SW 1271 (cell line): ENCODE measurements around the gene OSBPL5.
A peak's percentile ranks its signal among the peaks of the same experiment; 100 is the strongest.

Experiments used
- DNase-seq, 2 experiments: peaks; one replicate each; lab custom pipeline; 2025; lab: John Stamatoyannopoulos, UW

Gene OSBPL5

DNA sequence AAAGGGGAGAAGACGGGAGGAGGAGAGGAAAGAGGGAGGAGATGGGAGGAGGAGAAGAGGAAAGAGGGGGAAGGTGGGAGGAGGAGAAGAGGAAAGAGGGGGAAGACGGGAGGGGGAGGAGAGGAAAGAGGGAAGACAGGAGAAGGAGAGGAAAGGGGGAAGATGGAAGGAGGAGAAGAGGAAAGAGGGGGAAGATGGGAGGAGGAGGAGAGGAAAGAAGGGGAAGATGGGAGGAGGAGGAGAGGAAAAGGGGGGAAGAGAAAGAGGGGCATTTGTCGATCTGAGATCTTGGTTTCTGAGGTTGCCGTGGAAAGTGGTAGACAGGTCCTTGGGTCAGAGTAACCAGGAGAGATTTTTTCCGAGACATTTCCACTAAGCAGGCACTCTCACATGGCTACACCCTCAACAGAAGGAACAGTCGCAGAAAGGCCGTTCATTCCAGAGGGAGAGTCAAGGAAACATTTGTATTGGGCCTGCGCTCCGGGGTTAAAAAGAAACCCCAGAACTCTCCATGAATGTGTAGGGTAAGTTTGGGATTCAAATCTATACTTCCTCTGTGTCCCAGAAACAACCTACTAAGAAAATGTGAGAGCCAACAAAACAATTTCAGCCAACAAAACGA is 68.1 kb downstream of the OSBPL5 start:
- DNase-seq = no peak

DNA sequence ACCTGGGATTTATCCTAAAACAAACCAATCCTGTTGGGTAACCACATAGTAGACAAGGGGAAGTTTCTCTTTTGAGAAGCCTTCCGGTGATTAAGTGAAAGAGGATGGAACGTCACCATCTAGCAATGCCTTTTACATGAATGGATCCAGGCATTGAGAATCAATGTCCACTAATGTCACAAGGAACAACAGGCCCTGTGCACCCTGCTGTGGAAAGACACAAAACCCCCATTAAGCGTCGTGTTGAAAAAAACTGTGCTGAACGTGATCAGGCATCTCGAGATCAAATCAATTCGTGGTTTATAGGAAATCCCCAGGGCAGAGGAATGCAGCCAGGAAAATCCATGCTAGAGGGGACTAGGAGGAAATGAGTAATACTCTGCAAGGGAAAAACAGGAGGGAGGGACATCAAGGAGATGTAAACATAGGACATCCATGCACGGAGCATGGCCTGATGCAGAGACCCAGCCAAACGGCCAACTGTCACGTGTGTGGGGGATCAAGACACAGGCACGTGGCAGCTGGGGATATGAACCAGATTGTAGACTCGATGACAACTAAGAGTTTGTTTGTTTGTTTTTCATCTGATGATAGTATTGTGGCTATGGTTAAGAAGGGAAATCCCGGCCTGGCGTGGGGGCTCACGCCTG is 69.3 kb downstream of the OSBPL5 start:
- DNase-seq = peak; percentile 78 to 92

DNA sequence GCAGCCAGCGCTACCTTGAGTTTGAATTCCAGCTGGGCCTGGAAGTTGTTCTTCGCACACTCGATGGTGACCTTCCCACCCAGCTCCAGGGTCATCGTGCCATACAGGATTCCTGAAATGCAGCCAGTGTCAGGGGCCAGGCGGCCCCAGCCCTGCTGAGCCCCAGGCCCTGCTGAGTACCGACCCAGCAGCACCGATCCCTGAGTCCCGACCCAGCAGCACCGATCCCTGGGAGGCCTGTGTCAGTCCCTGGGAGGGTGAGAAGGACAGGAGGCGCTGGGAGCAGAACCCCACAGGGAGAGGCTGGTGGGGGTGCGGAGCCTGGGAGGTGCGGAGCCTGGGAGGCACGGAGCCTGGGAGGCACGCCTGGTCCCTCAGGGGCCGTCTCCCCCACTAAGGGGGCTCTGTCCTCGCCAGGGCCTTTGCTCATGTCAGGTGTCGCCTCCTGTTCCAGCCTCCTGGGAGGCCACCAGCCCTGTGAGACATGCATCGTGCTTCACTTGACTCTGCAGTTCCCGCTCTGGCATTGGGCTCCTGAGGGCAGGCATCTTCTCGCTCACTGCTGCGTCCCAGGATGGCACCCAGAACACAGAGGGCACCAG is 70.8 kb downstream of the OSBPL5 start:
- DNase-seq = no peak

DNA sequence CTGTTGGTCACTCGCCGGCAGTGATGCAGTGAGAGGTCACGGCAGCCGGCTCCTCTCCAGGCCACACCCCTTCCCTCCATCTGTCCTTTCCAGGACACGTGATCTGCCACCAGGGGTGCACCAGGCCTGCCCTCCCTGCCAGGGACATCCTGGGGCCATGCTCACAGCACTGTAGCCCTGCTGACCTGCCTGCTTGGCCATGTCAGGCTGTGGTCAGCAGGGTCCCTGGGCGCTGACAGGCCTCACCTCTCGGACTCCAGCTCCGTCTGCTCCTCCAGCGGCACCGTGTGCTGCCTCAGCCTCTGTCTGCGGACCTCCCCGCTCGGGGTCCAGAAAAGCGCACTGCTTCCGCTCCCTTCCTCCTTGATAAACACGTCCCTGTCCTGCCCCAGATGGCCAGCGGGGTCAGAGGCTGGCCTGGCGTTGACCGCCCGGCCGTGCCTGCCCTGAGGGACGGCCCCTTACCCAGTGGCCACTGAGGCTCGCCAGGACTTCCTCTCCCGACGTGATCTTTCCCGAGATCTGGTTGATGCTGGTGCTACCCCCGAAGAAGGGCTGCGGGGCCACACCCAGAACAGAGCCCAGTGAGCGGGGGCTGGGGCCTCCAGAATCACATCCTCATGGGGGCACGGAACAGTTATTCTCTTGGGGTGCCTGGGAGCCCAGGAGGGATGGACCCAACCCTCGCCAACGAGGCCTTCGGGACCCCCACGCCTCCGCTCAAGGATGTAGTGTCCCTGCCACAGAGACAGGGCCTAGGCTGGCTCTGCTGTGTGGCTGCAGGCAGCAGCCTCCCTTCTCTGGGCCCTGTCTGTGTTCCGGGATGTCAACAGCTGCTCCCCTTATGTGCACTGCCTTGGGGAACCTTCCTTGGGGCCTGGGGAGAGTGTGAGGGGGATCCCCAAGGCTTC is 71.6 kb downstream of the OSBPL5 start:
- DNase-seq = no peak

DNA sequence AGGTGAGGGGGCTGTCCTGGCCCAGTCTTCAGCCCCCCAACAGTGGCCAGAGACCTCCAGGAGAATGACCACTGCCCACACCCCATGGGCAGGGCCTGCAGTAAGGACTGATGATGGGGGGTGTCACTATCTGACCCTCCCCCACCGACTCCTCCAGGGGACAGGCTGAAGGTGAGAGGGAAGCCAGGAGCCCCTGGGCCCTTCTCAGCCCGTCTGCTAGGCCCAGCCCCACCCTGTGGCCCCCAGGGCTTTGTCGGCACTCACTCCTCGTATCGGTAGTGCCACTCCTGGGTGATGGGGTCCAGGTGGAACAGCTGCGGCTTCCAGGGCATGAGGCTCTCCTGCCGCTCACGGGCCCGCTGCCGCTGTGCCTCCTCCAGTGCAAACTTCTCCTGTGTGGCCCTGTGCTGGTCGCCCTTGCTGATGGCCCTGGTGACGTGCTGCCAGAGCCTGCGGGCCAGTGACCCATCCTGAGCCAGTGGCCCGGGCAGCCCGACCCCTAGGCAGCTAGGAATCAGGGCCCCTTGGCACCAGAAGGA is 72.4 kb downstream of the OSBPL5 start:
- DNase-seq = no peak

DNA sequence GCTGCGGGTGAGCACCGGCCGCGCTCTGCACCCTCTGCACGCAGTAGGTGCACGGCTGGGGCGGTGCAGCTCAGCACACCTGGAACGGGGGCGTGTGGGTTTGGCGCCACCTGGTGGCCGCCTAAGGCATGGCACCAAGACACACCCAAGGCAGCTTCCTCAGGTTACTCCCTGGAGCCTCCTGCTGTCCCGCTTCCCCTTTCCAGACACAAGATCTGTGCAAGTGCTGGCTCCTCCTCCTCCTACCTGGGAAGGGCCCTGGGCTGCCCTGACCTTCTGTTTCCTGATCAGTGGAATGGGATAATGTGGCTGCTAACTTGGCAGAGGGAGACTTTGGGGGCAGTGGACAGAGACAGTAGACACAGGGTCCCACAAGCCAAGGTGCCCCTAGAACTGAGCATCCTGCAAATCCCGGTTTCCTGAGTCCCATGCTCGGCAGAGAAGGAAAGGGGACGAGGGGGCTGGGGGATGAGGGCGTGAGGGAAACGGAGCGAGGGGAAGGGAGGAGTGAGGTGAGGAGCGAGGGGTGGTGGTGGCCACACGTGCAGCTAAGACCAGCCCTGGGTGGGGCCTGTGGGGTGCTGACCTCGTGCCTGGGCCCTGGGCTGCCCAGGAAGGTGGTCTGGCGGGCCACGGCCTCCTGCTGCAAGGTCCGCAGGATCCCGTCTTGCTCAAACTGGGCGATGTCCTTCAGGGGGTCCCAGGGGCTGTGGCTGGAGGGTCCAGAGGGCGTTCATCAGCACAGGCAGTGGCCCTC is 73.1 kb downstream of the OSBPL5 start:
- DNase-seq = peak; percentile 33 to 69

DNA sequence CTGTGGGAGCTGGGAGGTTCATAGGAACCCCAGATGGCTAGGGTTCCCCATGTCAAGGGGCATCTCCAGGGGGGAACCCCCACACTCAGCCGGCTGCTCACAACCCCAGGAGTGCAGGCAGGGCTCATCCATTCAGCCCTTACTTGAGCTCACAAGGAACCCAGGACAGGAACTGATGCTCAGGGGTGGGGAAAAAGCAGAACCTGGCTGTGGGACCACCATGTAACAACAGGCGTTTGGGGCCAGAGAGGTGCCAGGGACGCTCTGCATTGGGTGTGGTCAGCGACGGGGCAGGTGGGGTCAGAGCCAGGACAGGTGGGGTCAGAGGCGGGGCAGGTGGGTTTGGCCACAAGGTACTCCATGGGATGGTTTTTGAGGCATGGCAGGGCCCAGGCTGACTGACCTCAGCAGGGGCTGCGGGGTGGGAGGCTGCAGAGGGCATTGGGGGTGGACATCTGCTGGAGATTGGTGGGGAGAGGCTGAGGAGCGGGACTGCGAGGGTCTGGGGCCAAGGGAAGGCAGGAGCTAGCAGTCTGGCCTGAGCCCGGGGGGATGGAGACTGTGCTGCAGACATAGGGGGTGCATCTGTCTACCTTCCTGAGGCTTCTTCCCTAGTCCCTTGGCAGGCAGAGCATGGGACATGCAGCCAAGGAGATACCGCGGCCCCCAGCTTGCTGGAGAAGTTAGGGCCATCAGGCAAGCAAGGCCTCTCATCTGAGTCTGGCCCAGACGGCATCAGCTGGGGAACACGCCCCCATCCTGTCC is 73.8 kb downstream of the OSBPL5 start:
- no peak for DNase-seq

DNA sequence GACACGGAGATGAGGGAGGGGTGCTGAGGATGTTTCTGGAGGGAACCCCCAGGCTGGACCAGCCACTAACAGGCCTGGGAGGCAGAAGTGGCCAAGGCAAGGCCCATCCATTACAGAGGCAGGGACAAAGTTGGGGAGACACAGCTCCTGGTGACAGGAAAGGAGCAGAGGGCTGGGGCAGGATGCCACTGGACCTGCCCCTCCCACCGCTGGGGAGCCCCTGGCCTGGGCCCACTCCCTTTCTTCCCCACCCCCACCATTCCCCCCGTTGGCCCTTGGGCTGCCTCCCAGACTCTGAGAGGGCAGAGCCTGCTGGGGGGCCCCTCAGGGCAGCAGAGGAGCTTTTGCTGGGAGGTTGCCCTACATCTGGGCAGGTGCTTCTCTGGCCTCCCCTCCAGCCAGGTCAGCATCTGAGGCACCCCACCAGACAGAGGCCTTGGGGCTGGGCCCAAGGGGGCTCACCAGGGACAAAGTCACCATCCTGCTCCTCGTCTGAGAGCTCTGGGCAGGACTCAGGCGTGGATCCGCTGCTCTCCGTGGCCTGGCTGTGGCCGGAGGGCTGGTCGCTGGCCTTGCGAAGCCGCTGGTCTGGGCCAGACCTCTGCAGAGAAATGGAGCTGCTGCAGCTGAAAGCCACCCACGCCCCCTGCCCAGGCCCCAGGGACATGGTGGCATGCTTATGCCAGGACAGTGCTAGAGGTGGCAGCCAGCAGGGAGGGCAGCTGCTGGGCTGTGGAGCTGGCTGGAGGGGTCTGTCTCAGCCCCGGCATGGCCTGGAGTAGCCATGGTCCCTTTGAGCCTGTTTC is 74.8 kb downstream of the OSBPL5 start:
- no peak for DNase-seq

DNA sequence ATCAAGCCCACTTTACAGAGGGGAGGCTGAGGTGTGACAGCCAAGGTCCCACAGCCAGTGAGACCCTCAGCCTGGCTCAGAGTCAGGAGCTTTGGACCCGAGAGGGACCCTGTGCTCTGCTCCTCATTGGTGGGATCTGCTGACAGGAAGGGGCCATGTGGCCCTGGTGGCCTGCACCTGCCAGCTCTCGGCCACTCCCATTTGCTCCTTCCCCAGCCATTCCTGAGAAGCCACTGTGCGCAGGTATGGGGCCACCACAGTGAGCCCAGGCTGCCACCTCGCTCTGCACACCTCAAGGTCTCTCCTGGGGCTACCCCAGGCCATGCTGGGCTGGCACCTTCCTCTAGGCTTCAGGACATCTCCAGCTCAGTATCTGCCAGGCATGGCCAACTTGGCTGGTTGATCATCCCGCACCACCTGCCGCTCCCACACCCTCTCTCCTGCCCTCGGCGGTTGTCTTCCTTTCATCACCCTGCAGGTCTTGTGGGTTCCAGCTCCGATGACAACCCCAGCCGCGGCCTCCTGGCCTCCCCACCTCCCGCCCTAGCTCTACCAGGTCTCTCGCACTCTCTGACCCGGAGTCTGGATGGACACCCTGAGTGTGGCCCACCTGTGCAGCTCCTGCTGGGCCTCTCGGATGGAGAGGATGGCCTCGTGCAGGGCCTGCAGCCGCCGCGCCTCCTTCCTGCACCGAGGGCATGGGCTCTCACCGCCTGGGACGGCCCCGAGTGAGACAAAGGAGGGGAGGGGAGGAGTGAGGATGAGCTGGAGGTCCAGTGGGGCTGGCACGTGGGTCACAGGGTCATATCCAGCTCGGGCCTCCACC is 75.7 kb downstream of the OSBPL5 start:
- DNase-seq = no peak

DNA sequence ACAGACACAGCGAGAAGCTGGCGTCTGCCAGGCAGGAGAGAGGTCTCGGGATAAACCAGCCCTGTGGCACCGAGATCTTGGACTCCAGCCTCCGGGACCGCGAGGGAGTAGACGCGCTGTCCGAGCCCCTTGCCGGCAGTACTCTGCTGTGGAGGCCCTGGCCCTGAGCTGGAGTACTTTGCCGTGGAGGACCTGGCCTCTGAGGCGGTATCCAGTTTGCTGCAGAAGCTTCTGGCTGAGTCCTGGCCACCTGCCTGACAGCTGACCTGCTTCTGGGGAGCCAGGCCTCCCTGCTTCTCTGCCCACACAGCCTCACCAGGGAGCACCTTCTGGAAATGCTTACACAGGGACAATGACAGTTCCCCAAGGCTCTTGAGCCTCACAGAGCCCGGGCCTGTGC is 76.3 kb downstream of the OSBPL5 start:
- DNase-seq = no peak

DNA sequence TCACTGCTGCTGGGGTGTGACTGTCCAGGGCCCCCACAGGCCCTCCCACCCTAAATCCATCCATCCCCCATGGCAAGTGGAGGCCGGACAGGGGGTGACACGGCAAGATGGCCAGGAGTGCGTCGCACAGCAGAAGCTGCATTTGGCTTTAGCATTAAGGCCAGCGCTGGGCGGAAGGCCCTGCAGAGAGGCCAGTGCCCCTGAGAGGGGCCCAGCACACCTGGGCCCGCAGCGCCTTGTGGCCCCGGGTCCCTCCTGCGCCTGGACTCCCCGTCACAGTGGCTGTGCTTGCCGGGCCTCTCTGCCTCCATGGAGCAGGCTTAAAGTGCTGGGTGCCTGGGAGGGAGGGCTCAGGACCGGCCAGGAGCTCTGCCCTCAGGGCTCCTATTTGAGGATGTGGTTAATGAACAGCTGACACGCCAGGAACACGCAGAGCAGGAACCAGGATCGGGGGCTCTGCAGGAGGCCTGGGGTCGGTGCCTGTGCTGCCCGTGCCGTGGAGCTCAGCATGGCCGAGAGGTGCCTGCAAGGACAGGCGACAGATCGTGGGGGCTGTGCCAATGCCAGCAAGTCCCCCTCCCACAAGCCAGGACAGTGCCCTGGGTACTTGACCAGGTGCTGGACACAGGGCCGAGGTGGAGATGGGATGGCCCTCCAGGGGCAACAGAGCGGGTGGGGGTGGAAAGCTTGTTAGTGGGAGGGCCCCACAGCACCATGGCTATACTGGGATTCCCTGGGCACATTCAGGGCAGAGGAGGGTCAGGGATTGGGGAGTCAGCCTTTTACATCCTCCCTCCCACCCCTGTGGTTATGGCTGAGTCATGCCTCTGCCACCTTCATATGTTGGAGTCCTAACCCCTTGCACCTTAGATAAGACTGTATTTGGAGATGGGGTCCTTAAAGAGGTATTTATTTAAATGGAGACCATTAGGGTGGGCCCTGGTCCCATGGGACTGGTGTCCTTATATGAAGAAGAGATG is 77.0 kb downstream of the OSBPL5 start:
- no peak for DNase-seq

DNA sequence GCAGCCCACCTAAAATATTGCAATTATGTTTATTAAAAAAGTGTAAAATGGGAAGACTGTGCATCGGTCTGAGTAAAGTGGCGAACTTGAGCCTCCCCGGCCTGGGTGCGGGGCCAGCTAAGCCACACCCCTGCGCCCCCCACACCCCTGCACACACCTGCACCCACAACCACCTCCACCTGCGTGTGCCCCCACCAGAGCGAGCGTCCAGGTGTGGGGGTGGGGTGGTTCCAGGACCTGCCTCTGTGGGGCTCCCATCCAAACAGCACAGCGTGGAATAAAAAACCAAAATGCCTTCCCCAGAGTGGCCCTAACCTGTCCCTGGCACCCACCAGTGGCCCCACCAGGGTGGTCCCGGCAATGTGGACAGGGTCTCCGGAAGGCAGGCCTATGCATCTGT is 77.7 kb downstream of the OSBPL5 start:
- DNase-seq = no peak

DNA sequence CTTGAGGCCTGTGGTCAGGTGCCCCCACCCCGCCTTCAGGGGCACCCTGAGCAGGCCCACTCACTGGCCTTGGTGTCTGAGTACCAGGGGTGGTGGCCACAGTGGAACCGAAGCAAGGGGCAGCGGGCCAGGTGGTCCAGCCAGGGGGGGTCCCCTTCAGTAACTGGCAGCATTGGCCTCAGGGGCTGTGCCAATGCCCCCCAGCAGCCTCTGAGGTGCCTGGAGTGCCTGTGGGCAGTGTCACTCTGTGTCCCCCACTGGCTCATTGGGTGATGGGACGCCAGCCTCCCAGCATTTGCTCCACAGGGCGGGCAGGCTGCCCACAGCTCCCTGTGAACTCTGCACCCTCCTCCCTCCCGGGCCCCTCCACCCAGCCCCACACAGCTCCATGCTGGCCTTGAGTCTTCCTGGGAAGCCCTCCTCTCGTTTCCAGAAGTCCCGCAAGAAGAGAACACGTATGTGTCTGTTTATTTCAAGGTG is 78.4 kb downstream of the OSBPL5 start:
- DNase-seq = no peak

DNA sequence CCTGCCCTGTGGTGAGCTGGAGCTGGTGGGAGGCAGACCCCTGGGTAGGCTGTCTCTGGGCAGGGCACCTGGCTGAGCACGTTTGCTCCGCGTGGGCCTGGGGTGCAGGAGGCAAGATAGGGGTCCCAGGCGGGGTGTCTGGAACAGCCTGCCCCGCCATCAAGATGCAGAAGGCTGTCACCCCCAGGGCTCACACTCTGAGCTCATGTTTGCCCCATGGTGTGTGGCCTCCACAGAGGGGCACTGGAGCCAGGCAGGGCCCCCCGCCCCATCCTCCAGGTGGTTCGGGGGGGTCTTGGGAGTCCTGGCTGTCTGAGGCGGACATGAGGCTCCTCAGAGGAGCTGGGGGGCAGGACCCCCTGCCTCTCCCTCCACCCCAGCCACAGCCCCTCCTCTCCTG is 79.0 kb downstream of the OSBPL5 start:
- DNase-seq = no peak

DNA sequence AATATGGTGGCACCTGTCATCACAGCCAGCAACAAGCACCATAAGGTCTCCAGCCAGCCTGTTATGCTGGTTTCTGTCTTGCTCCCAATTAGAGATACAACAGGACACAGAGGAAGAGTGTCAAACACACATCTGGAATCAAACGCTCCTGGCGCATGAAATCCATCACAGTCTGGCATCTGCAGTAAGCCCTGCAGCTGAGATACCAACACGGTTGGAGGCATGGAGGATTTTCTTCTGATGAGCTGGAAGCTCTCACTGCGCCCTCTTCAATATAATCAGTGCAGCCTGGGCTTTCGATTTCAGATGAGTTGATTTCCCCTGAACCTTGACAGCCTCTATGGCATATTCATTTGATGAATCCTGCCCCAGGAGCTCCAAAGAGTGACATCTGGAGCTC is 80.1 kb downstream of the OSBPL5 start:
- DNase-seq = no peak

DNA sequence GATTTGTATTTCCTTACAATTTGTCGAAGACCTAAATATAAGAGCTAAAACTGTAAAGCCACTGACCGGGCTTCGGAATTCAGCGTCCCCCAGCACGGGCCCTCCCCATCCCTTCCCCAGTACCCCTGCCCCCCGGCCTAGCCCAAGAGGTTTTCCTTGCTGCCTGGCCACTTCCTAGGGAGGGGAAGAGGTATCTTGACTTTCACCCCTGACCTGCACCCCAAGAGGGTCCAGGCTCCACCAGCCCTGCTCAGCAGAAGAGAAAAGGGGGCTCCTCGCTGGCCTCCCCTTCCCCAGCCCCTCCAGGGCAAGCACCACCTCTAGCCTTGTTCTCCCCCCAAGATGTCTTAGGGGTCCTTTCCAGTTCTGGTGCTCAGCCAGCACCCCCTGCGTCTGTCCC is 81.8 kb downstream of the OSBPL5 start:
- DNase-seq = no peak

DNA sequence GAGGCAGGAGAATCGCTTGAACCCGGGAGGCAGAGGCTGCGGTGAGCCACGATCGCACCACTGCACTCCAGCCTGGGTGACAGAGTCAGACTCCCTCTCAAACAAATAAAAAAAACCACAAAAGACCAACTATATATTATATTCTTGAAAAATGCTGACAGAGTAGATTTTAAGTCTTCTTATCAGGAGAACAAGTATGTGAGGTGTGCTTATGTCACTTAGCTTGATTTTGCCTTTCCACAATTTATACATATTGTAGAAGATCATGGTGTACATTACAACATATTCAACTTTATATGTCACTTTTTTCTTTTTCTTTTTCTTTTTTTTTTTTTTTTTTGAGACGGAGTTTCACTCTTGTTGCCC is 83.7 kb downstream of the OSBPL5 start:
- no peak for DNase-seq
